Body of pancreas (tissue), 4 donors: ENCODE results near the gene CHCHD2.
"Not testable (repeated sequence)": the region's sequence is repeated elsewhere in the genome, so short reads cannot be mapped to it uniquely, and the experiment has no call there.

Source experiments
- POLR2A ChIP-seq, 3 donors: fragments of 450-650 bp; IDR thresholded peaks; one replicate each; pipeline ENCODE4 v1.6.1; 2016; ENCODE audit warnings: antibody characterized with exemption in 3 of 3, mild to moderate bottlenecking in 2 of 3
- TF ChIP-seq, protein P1 (sequence below), 7 experiments: fragments of 450-650 bp in 4 of 7; fragments of 200-600 bp in 3 of 7; sonication (generic) in 3 of 7; IDR thresholded peaks; one replicate each; pipeline ENCODE4 v1.5.1; 2016 to 2019; ENCODE audit warnings: antibody characterized with exemption in 7 of 7

- not testable (repeated sequence) for TF ChIP-seq POLR2A (IDR thresholded peaks at IDR 0.05)
- TF ChIP-seq, protein P1, sequence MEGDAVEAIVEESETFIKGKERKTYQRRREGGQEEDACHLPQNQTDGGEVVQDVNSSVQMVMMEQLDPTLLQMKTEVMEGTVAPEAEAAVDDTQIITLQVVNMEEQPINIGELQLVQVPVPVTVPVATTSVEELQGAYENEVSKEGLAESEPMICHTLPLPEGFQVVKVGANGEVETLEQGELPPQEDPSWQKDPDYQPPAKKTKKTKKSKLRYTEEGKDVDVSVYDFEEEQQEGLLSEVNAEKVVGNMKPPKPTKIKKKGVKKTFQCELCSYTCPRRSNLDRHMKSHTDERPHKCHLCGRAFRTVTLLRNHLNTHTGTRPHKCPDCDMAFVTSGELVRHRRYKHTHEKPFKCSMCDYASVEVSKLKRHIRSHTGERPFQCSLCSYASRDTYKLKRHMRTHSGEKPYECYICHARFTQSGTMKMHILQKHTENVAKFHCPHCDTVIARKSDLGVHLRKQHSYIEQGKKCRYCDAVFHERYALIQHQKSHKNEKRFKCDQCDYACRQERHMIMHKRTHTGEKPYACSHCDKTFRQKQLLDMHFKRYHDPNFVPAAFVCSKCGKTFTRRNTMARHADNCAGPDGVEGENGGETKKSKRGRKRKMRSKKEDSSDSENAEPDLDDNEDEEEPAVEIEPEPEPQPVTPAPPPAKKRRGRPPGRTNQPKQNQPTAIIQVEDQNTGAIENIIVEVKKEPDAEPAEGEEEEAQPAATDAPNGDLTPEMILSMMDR (IDR thresholded peaks at IDR 0.05) = not testable (repeated sequence)
These were observed 13.9 kb downstream of the CHCHD2 start for GRCh38 chr7:56092388-56092787.
